Limb (tissue), 2 donors: ENCODE data around the gene TIAM2.
"Not testable (repeated sequence)": the region's sequence is repeated elsewhere in the genome, so short reads cannot be mapped to it uniquely, and the experiment has no call there.

Source experiments
- DNase-seq, 2 donors: peaks; one replicate each; pipeline ENCODE4 v3.0.0-alpha.2; 2016; ENCODE audit errors: extremely low spot score in 2 of 2

TIAM2 gene

DNA sequence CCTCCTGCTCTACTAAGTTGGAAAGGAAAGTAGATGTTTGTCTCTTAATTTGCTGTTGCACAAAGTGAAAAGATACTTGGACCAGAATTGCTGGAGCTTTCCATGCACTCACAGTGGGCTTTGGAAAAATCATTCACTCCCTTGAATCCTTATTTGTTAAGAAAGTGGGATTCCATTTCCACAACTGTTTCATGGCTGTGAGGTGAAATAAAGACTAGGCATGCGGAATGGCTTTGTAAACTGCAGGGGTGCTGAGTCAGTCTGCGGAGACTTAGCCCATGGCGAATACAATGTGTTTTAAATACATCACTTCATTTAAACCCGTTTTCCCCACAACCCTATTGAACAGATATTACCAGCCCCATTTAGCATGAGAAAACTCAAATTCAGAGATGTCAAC, 231.9 kb downstream of the TIAM2 start:
- DNase-seq = no peak

DNA sequence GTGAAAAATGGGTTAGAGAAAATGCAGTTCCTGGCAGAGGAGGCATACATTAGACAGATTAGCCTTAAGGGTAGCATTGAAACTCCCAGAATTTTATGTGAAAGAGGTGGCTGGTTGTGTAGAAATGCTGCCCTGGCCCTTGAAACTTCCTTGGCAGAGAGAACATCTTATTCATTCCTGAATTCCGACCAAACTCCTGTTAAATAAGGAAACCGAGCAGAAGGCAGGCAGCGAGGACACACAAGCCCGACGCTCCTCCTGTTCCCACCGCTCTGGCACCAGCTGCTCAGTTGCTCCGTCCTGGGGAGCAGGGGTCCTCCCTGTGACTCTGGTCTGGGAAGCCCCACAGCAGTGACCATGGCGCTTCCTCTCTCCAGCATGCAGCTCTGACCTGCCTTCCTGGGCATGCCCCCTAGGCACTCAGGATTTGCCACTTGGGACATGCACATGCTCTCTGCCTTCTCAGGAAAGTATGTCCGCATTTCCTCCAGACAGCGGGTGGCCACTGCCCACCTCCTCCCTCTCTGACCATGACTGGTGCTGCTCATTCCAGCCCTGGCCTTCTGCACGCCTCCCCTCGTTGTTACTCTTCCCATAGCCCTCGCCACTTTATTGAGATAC, 233.5 kb downstream of the TIAM2 start:
- peak in 1 of 2 donors; percentile 34 for DNase-seq

DNA sequence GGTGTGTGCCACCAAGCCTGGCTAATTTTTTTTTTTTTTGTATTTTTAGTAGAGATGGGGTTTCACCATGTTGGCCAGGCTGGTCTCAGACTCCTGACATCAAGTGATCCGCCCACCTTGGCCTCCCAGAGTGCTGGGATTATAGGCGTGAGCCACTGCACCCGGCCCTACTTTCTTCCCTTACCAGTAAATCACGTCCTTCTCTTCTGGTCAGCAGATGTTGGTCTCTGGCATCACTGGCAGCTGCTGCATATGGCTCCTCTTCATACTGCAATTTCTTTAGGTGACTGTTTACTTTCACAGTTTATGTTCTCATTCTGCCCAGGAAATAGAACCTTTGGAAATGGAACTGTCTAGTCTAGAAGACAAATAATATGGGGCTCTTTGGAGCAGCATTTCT, 235.9 kb downstream of the TIAM2 start:
- not testable (repeated sequence) for DNase-seq

DNA sequence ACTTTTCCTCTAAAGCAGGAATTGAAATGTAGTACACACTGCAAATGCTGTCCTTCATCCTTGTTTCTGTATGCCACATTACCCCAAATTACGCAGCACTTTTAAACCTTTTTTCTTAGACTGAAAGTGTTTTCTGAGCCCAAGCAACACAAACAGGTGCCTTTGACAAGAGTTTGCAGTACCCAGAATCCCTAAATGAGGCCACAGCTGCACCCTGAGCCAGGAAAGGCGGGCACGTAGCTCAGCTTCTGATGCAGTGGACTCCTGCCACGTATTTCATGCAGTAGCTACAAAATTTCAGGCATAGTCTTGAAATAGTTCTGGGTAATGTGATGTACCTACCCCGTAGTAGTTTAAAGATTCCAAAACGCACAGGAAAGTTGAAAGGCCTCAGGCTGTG, 237.7 kb downstream of the TIAM2 start:
- no peak for DNase-seq

DNA sequence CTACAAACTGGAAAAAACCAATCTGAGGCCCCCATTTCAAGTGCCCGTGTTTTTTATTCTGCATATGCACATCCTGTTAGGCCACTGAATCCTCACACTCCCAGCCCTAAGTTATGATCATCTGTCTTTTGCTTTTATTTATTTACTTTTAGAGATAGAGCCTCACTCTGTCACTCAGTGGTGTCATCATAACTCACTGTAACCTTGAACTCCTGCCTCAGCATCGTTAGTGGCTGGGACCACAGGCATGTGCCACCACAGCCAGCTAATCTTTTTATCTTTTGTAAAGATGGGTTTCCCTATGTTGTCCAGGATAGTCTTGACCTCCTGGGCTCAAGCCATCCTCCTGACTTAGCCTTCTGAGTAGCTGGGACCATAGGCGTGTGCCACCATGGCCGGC, 239.1 kb downstream of the TIAM2 start:
- DNase-seq = no peak

DNA sequence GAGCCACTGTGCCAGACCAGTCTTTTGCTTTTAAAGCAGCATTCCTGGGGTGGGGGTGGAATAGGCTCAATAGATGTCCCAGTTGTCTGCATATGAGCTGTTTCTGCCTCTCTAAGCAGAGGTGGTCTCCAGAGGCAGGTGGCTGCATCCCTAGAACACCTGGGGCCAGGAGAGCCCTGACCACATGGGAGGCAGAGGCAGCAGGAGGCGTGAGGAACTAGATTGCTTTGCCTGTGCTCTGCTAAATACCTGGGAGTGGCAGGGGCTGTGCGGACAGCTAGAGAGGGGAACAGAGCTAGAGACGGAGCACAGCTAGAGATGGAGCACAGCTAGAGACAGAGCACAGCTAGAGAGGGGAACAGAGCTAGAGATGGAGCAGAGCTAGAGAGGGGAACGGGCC, 239.6 kb downstream of the TIAM2 start:
- no peak for DNase-seq

DNA sequence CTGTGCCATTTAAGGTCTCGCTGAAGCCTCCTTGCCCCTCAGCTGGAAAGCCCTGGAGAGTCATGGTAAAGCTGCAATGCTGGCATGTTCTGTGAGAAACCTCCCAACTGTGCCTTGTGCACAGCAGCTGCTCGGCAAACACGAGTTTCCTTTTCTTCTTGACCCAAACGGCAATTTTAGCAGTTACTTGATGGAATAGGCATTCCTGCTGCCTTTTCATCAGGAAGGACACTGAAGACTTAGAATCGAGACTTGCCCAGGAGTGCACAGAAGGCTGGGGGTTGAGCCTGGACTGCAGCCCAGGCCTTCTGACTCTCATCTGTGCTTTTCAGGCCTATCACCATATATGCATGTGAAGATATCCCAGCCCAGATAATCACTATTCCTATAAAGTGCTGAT, 240.0 kb downstream of the TIAM2 start:
- no peak for DNase-seq

DNA sequence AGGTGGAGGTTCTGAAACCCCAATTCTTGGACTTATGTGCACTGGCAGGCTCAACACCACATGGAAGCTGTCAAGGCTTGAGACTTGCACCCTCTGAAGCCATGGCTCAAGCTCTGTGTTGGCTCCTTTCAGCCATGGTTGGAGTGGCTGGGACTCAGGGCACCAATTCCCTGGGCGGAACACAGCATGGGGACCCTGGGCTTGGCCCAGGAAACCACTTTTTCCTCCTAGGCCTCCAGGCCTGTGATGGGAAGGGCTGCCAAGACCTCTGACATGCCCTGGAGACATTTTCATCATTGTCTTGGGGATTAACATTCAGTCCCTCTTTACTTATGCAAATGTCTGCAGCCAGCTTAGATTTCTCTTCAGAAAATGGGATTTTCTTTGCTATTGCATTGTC, 242.5 kb downstream of the TIAM2 start:
- DNase-seq = no peak

DNA sequence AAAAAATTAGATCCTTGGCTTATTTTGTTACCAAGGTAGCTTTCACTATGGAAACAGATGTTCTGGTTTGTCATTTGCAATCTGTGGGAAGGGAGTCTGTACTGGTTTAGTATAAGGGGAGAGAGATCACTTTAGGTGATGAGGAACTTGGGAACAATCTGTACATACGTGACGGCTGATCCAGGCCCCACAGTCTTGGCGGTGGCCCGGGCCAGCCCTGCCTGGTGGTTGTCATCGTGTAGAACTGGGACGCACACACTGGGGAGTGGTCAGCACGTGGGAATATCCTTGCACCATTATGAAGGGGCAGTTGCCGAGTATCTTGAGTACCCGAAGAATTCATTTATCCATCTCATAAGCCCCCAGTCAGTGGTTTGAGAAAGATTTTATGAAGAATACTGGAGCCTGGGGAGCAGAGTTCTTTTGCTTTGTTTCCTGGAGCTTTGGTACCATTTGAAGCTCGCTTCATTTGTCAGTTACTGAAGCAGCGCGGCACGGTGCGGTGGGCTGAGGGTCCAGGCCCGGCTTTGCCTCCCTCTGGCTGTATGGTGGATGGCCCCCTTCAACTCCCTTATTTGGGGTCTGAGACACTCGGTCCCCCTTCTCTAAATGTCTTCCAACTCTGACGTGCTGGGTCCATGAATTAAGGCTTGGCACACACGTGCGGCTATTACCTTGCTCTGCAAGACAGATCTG, 245.9 kb downstream of the TIAM2 start:
- DNase-seq = no peak

DNA sequence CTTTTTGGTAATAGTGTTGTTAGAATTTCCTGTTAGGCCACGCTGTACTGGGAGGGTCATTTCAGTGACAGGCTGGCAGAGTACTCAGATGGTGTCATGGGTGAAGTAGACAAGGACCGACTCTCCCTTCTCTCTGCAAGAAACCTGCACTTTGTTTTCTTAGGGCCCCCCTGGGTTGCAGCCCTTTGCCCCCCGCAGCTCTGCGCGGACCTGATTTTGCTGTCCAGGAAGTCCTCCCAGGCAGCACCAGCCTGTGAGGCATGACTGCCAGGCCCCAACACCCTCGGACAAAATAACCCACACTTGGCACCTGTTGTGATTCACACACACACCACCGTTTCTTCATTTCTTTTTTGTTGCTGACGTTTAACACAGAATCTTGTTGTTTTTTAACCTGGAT, 246.9 kb downstream of the TIAM2 start:
- DNase-seq = no peak

DNA sequence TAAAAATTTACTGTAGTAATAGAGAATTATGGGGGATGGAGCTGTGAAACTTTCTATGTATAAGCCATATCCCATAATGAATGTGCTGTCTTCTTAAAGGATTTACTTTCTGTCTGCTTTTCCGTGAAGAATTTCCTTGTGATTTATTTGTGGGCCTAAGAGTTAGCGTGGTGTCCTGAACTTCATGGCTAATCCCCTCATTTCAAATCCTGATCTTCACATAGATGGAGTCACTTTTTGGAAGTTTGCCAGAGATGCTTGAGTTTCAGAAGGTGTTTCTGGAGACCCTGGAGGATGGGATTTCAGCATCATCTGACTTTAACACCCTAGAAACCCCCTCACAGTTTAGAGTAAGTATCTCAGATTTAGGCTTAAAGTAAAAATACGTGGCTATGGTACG, 249.3 kb downstream of the TIAM2 start:
- DNase-seq = no peak

DNA sequence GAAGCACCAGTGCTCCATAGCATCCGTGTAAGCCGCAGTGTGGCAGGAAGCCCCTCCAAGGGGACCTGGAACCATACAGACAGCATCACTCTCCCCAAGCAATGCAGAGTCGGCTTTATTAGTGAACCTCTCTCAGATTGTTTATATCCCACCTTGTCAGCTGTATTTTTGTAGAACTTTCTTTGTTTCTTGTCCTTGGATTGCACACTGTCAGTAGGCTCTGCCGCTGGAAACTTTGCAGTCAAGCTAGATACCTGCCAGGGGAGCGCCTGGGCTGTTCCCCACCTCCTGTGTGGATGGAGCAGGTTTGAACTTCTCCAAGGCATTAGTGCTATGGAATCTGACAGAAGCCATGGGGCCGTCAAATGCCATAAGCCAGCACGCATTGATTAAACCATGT, 250.1 kb downstream of the TIAM2 start:
- DNase-seq = no peak

DNA sequence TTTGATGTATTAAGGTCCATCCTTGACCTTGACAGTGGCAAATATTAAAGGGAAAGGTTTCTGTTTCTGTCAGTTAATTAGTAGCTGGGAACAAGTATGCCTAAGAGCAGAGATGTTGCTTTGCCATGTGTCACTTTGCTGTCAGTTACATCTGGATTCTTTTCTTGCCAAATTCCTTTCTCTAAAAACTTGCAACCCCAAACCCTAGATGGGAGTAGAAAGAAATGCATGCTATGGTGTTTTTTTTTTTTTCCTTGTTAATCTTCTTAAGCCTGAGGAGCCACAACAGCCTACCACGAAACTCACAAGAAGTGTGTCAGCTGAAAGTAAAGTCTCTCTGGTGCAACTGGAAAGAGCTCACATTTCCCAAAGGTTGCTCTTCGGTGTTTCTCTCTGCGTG, 250.7 kb downstream of the TIAM2 start:
- no peak for DNase-seq

DNA sequence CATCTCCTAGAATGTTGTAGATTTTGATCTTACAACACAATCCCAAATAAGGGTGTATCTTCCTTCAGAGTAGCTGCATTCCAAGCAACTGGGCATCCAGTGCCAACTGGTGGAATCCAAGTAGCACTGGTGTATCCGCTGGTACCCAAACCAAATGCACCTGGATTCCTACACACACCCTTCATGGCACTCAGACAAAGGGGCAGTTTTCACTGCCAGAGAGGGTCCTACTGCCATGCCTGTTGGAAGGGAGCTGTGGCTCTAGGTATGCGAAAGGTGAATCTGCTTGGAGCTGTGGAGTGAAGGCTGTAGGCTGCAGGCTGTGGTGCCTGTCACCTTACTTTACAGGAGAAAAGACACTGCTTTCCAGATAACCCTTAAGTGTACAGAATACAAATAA, 251.7 kb downstream of the TIAM2 start:
- no peak for DNase-seq

DNA sequence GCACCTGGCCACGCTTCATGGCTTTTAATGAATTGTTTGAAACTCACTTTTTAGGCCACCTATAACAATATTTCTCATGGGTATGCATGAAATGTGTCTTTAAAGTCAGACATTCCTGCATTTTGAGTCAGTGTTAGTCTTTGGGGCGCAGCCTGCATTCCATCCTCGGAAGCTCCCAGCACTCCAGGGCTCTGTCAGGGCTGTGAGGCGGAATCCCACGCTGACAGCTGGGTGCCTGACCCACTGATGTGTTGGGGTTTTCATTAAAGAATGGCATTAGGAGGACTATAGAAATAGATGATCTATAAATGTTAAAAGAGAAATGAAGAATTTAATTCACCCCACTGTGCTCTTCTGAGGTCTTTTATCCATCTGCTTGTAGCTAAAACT, 252.5 kb downstream of the TIAM2 start:
- DNase-seq = no peak

DNA sequence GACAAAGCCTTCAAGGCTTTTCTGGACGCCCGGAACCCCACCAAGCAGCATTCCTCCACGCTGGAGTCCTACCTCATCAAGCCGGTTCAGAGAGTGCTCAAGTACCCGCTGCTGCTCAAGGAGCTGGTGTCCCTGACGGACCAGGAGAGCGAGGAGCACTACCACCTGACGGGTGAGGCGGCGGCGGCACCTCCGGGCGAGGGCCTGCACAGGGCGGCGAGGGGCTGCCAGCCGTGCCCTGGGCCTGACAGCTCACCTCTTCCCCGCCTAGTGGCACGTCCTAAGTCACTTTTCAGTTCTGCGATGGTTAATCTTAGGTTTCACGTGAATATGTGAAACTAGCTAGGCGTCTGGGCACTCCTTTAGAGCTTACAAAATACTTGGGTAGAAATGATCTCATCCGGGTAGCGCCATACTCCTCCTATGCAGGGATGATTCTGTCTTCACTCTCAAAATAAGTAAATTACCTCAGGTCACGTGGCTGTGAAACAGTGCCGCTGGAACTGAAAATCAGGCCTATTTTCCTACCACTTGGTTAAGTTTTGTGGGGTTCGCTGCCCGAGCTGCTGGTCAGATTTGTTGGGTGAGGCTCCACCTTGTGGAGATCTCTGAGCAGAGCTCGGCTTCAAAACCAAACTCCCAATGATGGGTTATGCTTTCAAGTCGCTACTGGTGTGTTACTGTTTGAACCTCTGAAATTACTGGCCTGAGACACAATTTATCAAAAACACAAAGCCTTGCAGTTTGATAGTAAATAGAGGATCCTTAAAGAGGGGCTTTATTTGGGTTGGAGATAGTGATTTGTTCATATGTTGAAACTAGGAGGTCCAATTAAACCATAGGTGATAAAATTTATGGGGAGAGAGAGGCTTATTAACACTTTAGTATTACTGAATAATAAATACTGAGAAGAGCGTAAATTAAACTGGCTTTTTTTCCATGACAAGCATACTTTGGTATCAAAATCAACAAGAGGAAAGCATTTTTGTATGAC, 253.2 kb downstream of the TIAM2 start:
- DNase-seq = peak; percentile 51 to 72

DNA sequence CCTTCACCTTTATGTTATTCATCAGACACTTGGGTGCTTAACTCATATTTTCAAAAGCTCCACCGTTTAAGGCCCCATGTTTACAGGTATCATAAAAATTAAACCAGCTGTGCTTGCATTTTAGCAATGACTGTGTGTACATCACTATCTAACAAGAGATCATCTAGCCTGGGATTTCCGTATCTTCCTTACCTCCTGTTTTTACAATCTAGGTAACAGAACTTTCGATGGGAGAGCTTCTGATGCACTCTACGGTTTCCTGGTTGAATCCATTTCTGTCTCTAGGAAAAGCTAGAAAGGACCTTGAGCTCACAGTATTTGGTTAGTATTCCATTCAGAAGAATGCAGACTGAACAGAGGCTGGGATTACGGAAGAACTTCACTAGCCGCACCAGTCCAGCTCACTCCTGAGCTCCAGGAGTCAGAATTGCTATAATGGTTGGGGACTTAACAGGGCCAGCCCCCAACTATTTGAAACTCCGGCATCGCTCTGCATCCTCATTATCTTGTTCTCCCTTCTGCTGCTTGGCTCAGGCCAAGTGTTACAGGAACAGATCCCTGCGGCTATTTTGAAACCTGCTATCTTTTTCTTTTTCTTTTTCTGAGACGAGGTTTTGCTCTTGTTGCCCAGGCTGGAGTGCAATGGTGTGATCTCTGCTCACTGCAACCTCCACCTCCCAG, 255.7 kb downstream of the TIAM2 start:
- no peak for DNase-seq

DNA sequence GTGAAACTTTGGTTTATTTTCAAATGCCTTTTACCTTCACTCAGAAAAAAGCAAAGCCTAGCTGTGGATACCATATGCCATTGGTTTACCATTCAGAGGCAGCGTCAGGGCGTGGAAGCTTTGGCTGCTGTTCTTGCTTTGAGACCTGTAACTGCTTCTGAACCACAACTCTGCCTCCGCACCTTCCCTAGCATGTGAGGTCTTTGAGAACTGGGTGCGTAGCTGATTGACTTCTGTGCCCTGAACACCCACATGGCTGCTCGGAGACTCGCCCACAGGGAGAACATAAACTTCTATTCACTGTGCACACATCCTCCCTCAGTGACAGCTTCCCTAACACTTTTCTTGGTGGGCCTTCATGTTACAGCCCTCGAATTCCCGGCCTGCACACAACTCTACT, 257.5 kb downstream of the TIAM2 start:
- DNase-seq = no peak

DNA sequence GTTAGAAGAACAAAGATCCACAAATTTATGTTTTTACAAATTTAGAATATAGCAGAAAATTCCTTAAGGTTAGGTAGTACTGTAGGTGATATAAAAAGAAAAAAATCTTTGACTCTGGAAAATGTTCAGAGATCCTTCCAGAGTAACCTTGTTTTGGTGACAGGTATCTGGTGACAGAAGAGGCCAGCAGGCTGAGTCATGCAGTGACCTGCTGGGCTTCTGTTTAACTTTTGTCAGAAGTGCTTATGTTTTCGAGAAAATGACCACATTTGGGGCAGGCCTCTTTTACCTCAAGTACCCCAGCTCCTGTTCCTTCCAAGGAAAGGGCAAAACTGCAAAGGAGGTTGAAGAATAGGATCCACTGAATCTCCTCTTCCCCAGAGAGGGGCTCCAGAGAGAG, 258.2 kb downstream of the TIAM2 start:
- no peak for DNase-seq

DNA sequence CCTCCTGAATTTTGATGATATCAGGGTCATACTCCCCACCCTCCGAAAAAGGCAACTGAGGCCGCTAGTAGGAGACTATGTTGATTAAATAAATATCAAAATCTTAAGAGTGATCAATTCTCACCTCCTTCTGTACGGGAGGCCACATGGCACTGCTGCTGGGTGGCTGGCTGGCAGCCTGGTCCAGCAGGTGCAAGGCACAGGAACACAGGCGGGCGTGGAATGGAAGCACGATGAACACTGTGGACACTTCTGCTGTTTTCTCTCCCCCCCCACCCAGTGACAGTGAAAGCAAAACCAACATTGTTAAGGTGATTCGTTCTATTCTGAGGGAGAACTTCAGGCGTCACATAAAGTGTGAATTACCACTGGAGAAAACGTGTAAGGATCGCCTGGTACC, 259.0 kb downstream of the TIAM2 start:
- DNase-seq = no peak

DNA sequence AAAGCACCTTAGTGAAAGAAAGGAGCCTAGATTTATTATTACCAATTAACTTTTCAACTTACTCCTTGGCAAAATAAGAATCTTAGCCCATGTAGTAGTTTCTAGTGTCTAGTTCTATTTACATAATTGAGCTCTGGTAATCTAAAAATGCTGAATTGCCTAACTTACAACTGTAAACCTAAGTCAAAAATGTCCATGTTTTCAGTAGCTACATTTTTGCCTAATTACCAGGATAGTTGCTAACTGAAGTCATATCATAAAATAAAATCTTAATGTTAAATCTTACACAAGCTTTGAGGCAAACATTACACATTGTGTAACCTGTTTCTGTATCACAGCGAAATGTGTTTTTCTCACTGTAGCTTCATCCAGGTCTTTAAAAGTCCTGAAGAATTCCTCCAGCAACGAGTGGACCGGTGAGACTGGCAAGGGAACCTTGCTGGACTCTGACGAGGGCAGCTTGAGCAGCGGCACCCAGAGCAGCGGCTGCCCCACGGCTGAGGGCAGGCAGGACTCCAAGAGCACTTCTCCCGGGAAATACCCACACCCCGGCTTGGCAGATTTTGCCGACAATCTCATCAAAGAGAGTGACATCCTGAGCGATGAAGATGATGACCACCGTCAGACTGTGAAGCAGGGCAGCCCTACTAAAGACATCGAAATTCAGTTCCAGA, 261.1 kb downstream of the TIAM2 start:
- DNase-seq = no peak
